Neural cell (in vitro differentiated cells): ENCODE results near the gene OTOP3.

Experiments used
- CTCF ChIP-seq: fragments of 450-650 bp; IDR thresholded peaks from 2 replicates; pipeline ENCODE4 v1.5.1; 2014; ENCODE audit warnings: antibody characterized with exemption, mild to moderate bottlenecking, moderate library complexity; ENCODE audit not compliant: poor library complexity, severe bottlenecking
- EZH2 ChIP-seq: fragments of 200-600, 300-800 bp; shearing (Covaris generic), sonication (generic); IDR thresholded peaks from 2 replicates; pipeline ENCODE4 v1.6.1; 2014; ENCODE audit warnings: antibody characterized with exemption, low read length, borderline replicate concordance, mild to moderate bottlenecking; ENCODE audit not compliant: insufficient read depth, poor library complexity, severe bottlenecking
- RAD21 ChIP-seq: fragments of 450-650 bp; conservative IDR thresholded peaks from 2 replicates; pipeline ENCODE4 v1.6.1; 2014; ENCODE audit warnings: antibody characterized with exemption, mild to moderate bottlenecking, moderate library complexity
- TAF1 ChIP-seq: IDR thresholded peaks from 2 replicates; pipeline ENCODE4 v1.6.1; 2012; ENCODE audit warnings: low read depth

- TF ChIP-seq CTCF = no peak
- no peak for TF ChIP-seq EZH2
- TF ChIP-seq TAF1 = no peak
- no peak for TF ChIP-seq RAD21
Observed at GRCh38 chr17:74975943-74976342, 40.2 kb downstream of the OTOP3 start.
